Measurements from ENCODE around the gene ACSL5. TPM values are rescaled to one million over a fixed set of nuclear protein-coding genes. Genes with fewer than 3 reads are reported as not detected.

Gene ACSL5
- total RNA-seq, 1 experiment from 2014 or later: not detected

GRCh38 chr10:112365014-112365432, 8.9 kb upstream of the ACSL5 start:
- Histone ChIP-seq H3K4me2 (ENCODE audit: insufficient read depth, insufficient read length, low read length) (no peak overlapping the region), H3K23me2 (ENCODE audit: insufficient read length, low read depth, low read length, poor library complexity, severe bottlenecking) (no peaks in the 10 kb centered on the region), H3K4ac (ENCODE audit: low read depth, low read length) (no peak overlapping the region), H2AFZ (ENCODE audit: low read length) (no peak overlapping the region), H3K27ac (ENCODE audit: insufficient read length, low read depth, low read length) (no peak overlapping the region), H4K5ac (ENCODE audit: insufficient read length, low read depth, low read length) (no peak overlapping the region), H4K20me1 (ENCODE audit: control insufficient read depth, insufficient read depth, insufficient read length) (no peaks in the 10 kb centered on the region), H4K8ac (replicated peaks; ENCODE audit: insufficient read length, low read depth, low read length) (no peak overlapping the region), H3K9ac (ENCODE audit: extremely low read depth, insufficient read length, low read length) (no peak overlapping the region), H3K18ac (ENCODE audit: insufficient read length, low read depth, low read length) (no peak overlapping the region), H3T11ph (ENCODE audit: low read length) (no peak overlapping the region), H3K9me3 (ENCODE audit: control insufficient read depth, low read depth, low read length) (no peaks in the 10 kb centered on the region), H2BK15ac (ENCODE audit: low read depth, low read length) (no peak overlapping the region), H4K91ac (ENCODE audit: insufficient read length, low read depth, low read length) (no peak overlapping the region), H3K14ac (ENCODE audit: insufficient read depth, low read length) (no peak overlapping the region), H3K56ac (ENCODE audit: insufficient read length, low read depth, low read length) (no peak overlapping the region), H3K27me3 (ENCODE audit: insufficient read depth, low read length) (0 out of 2 replicates have a peak, but pooled peaks cover 2% of the 10 kb centered on the region), H2BK12ac (ENCODE audit: insufficient read length, low read depth, low read length) (no peak overlapping the region), H2BK5ac (ENCODE audit: insufficient read length, low read length) (no peak overlapping the region), H3K79me1 (ENCODE audit: insufficient read depth, low read depth, low read length, poor library complexity, severe bottlenecking) (no peaks in the 10 kb centered on the region), H2BK120ac (ENCODE audit: low read depth, low read length, poor library complexity, severe bottlenecking) (no peak overlapping the region), H3K23ac (ENCODE audit: insufficient read length, low read depth, low read length) (no peak overlapping the region), H3K4me1 (ENCODE audit: insufficient read depth, low read length) (no peaks in the 10 kb centered on the region), H3K79me2 (ENCODE audit: insufficient read depth, low read length) (no peaks in the 10 kb centered on the region), H2AK5ac (ENCODE audit: insufficient read length, low read length) (no peak overlapping the region), H2BK20ac (ENCODE audit: low read depth, low read length, poor library complexity, severe bottlenecking) (no peak overlapping the region)
- H3K36me3 Mint-ChIP-seq (ENCODE audit: insufficient read depth in 1 of 3, low read depth in 3 of 3): no peaks in the 10 kb centered on the region
- no peak for DNase-seq
- H3K27ac Mint-ChIP-seq: no peak overlapping the region
- peaks cover 0 to 11% of the 10 kb centered on the region in 2 experiments; a peak in 2 of 4 replicates for H3K4me1 Mint-ChIP-seq
- no peak for TF ChIP-seq CTCF (conservative IDR thresholded peaks at IDR 0.05)
- no peaks in the 10 kb centered on the region for H3K9me3 Mint-ChIP-seq
- no CpG with 5 or more reads among the region's 6 CpGs for WGBS (ENCODE audit: extremely low coverage, insufficient read length, low lambda C conversion rate)
- H3K27me3 Mint-ChIP-seq (ENCODE audit: low read depth): peaks cover 21% of the 10 kb centered on the region
- no peak overlapping the region for H3K4me3 Mint-ChIP-seq

Measured in H9 (cell line).